Renal cortex interstitium (tissue), 3 donors: Measurements from ENCODE around the gene RARG. TPM values are rescaled to one million over a fixed set of nuclear protein-coding genes. Genes with fewer than 3 reads are reported as not detected.

Source experiments
- polyA plus RNA-seq, 3 donors: library from polyadenylated mRNA; unstranded; fragments of 120-200 nt; gene quantifications; one replicate each; pipeline ENCODE4 v1.2.1, GENCODE V29; 2013; ENCODE audit not compliant: insufficient read length in 3 of 3

Gene RARG
- polyA plus RNA-seq, 3 donors, result 28.4 to 36.6 (median 31.4) TPM

Other genes with a start within 250 kb of the RARG start
- 100 to 1,000 TPM; 472 to 507 (median 487) TPM for gene EIF4B, start 225.8 kb downstream of the RARG start, polyA plus RNA-seq
- gene TNS2, start 182.1 kb downstream of the RARG start, polyA plus RNA-seq, result 100 to 1,000 TPM in 2 of 3 donors, 10 to 100 TPM in 1; 94.1 to 144 (median 111) TPM
- gene SPRYD3, start 152.8 kb downstream of the RARG start, polyA plus RNA-seq, result 10 to 100 TPM; 15.1 to 20.2 (median 17.1) TPM
- gene IGFBP6, start 134.5 kb downstream of the RARG start, polyA plus RNA-seq, result 10 to 100 TPM; 12.8 to 24.2 (median 14.2) TPM
- 1 to 10 TPM; 2.0 to 2.3 (median 2.1) TPM for gene SOAT2, start 128.7 kb downstream of the RARG start, polyA plus RNA-seq
- 10 to 100 TPM; 73.3 to 78.5 (median 74.5) TPM for gene ZNF740, start 51.5 kb downstream of the RARG start, polyA plus RNA-seq
- 100 to 1,000 TPM in 1 of 3 donors, 10 to 100 TPM in 2; 44.3 to 111 (median 47.0) TPM for gene CSAD, start 51.3 kb downstream of the RARG start, polyA plus RNA-seq
- gene ITGB7, start 25.0 kb downstream of the RARG start, polyA plus RNA-seq, result 1 to 10 TPM; 1.4 to 2.3 (median 1.5) TPM
- gene ESPL1, start 36.1 kb upstream of the RARG start, polyA plus RNA-seq, result 10 to 100 TPM; 11.6 to 13.0 (median 12.5) TPM
- gene PFDN5, start 63.3 kb upstream of the RARG start, polyA plus RNA-seq, result 100 to 1,000 TPM; 594 to 736 (median 735) TPM
- 10 to 100 TPM; 45.0 to 57.6 (median 53.7) TPM for gene MYG1, start 67.5 kb upstream of the RARG start, polyA plus RNA-seq
- gene AAAS, start 89.4 kb upstream of the RARG start, polyA plus RNA-seq, result 10 to 100 TPM; 78.6 to 96.1 (median 82.0) TPM
- gene SP7, start 104.1 kb upstream of the RARG start, polyA plus RNA-seq, result under 1 TPM in 2 of 3 donors, not detected in 1; 0.20 to 0.23 TPM
- 10 to 100 TPM; 74.4 to 86.0 (median 83.6) TPM for gene SP1, start 148.0 kb upstream of the RARG start, polyA plus RNA-seq
- gene AMHR2, start 191.6 kb upstream of the RARG start, polyA plus RNA-seq, result under 1 TPM; 0.26 to 0.30 (median 0.29) TPM
- gene PRR13, start 209.5 kb upstream of the RARG start, polyA plus RNA-seq, result 100 to 1,000 TPM; 164 to 186 (median 169) TPM
- 1,000 to 10,000 TPM; 1,105 to 1,163 (median 1,124) TPM for gene PCBP2, start 219.9 kb upstream of the RARG start, polyA plus RNA-seq